OCI-LY7 (cell line): ENCODE results near the gene LRRN2. TPM values are rescaled to one million over a fixed set of nuclear protein-coding genes. Genes with fewer than 3 reads are reported as not detected.

Experiments used
- BruUV-seq: library from RNA; stranded (reverse); fragments of 400-500 nt; replicated peaks from 2 replicates; lab custom pipeline; 2021; lab: Mats Ljungman, UMichigan
- CTCF ChIA-PET: fragments of 300-600 bp; sonication (Branson Sonifier 250); formaldehyde crosslinking; loops from one replicate; lab custom pipeline; 2022; ENCODE audit warnings: antibody characterized with exemption; ENCODE audit not compliant: unreplicated experiment; lab: Charles Lee
- POLR2A ChIA-PET: fragments of 300-600 bp; sonication (Branson Sonifier 250); formaldehyde crosslinking; loops from one replicate; lab custom pipeline; 2022; ENCODE audit warnings: antibody characterized with exemption; lab: Charles Lee
- DNase-seq: peaks from one replicate; pipeline ENCODE4 v3.0.0-alpha.2; 2015; ENCODE audit warnings: low spot score
- H2AFZ ChIP-seq: fragments of 200-600 bp; sonication (generic), shearing (Covaris generic); 2 replicates; pipeline ENCODE4 v1.6.1; 2014; ENCODE audit warnings: mild to moderate bottlenecking, antibody characterized with exemption, low read length, moderate library complexity
- H3K27ac ChIP-seq: fragments of 200-600 bp; sonication (generic); 2 replicates; pipeline ENCODE4 v1.5.1; 2014; ENCODE audit warnings: mixed run types, low read depth, mild to moderate bottlenecking, moderate library complexity, low read length, inconsistent platforms; ENCODE audit not compliant: poor library complexity, severe bottlenecking
- H3K36me3 ChIP-seq: fragments of 200-600 bp; sonication (generic); 2 replicates; pipeline ENCODE4 v1.6.1; 2014; ENCODE audit warnings: mild to moderate bottlenecking, antibody characterized with exemption, low read length, moderate library complexity, mixed read lengths; ENCODE audit not compliant: insufficient read depth
- H3K4me1 ChIP-seq: fragments of 200-600 bp; sonication (generic); 2 replicates; pipeline ENCODE4 v1.5.1; 2014; ENCODE audit warnings: mild to moderate bottlenecking, low read length; ENCODE audit not compliant: insufficient read depth, poor library complexity, severe bottlenecking
- H3K4me2 ChIP-seq: fragments of 200-600 bp; sonication (generic); 2 replicates; pipeline ENCODE4 v1.6.1; 2014; ENCODE audit warnings: mild to moderate bottlenecking, low read length
- H3K4me3 ChIP-seq: fragments of 200-600 bp; sonication (generic); 2 replicates; pipeline ENCODE4 v1.5.1; 2014; ENCODE audit warnings: mild to moderate bottlenecking, low read depth, low read length; ENCODE audit not compliant: poor library complexity, severe bottlenecking
- H3K79me2 ChIP-seq: fragments of 200-600 bp; sonication (generic); 2 replicates; pipeline ENCODE4 v1.6.1; 2016; ENCODE audit warnings: low read depth, mild to moderate bottlenecking, low read length, moderate library complexity, mixed read lengths; ENCODE audit not compliant: insufficient read depth
- H3K9me2 ChIP-seq: fragments of 200-600 bp; sonication (generic); 2 replicates; pipeline ENCODE4 v1.6.1; 2016; ENCODE audit warnings: mild to moderate bottlenecking, low read length, mixed read lengths; ENCODE audit not compliant: insufficient read depth
- H3K9me3 ChIP-seq: fragments of 200-600 bp; sonication (generic); 2 replicates; pipeline ENCODE4 v1.6.1; 2014; ENCODE audit warnings: mild to moderate bottlenecking, mixed run types, low read length, mixed read lengths
- H4K20me1 ChIP-seq: fragments of 200-600 bp; sonication (generic); 2 replicates; pipeline ENCODE4 v1.6.1; 2014; ENCODE audit warnings: mild to moderate bottlenecking, antibody characterized with exemption, low read length, moderate library complexity, mixed read lengths; ENCODE audit not compliant: insufficient read depth
- CTCF ChIP-seq: fragments of 200-600 bp; sonication (generic); conservative IDR thresholded peaks from 2 replicates; pipeline ENCODE4 v1.5.1; 2014; ENCODE audit warnings: mild to moderate bottlenecking, antibody characterized with exemption, low read length, moderate library complexity, mixed read lengths
- EZH2phosphoT487 ChIP-seq: fragments of 200-600 bp; sonication (generic); IDR thresholded peaks from 2 replicates; pipeline ENCODE4 v1.6.1; 2018; ENCODE audit warnings: low read depth, borderline replicate concordance, mild to moderate bottlenecking, mixed run types, antibody characterized with exemption, low read length, moderate library complexity, mixed read lengths
- intact Hi-C: fragments of 100-400 bp; cut with micrococcal nuclease; formaldehyde crosslinking; loops from one replicate; pipeline ENCODE4 v1.10.0; 2022; ENCODE audit not compliant: unreplicated experiment
- total RNA-seq, 2 experiments: library from RNA; depleted of rRNA in 1 of 2; stranded (reverse); fragments of >200 nt in 1 of 2; shearing (Covaris generic) in 1 of 2; gene quantifications; 2 replicates each; pipeline ENCODE4 v1.2.3, GENCODE V29; 2014 to 2022

The LRRN2 gene
- total RNA-seq, 2 experiments from 2014 or later, result not detected

GRCh38 chr1:204706838-204707509 is 21.4 kb upstream of the LRRN2 start:
- H3K4me3 ChIP-seq, result no peak overlapping the region
- POLR2A ChIA-PET, result interaction anchor here (2.1 kb wide), 1 partner anchor 7 kb away, joined by 5 read pairs; no protein-coding TSS in a partner anchor

GRCh38 chr1:204705888-204706837 is 20.6 kb upstream of the LRRN2 start:
- BruUV-seq, result no TSS peak

More at GRCh38 chr1:204706838-204707509, 21.4 kb upstream of the LRRN2 start:
- no peak overlapping the region for H3K27ac ChIP-seq
- H3K9me2 ChIP-seq, result no peaks in the 10 kb centered on the region
- no peaks in the 10 kb centered on the region for H3K9me3 ChIP-seq
- no peaks in the 10 kb centered on the region for H3K36me3 ChIP-seq
- H4K20me1 ChIP-seq, result no peaks in the 10 kb centered on the region
- H2AFZ ChIP-seq, result no peak overlapping the region
- no peak overlapping the region for H3K4me2 ChIP-seq
- CTCF ChIA-PET, result interaction anchor here (0.6 kb wide), 2 partner anchors 200 to 510 kb away, joined by 4 to 6 read pairs; partner anchors contain the start of gene KISS1
- TF ChIP-seq CTCF, result no peak
- no peak for TF ChIP-seq EZH2phosphoT487
- DNase-seq, result no peak
- peaks cover 39% of the 10 kb centered on the region for H3K4me1 ChIP-seq
- intact Hi-C loops, result no loop called here
- BruUV-seq, result no TSS peak
- no peaks in the 10 kb centered on the region for H3K79me2 ChIP-seq

More at GRCh38 chr1:204705888-204706837, 20.6 kb upstream of the LRRN2 start:
- Histone ChIP-seq H2AFZ (no peak overlapping the region), H3K4me1 (peaks cover 31% of the 10 kb centered on the region), H3K9me3 (no peaks in the 10 kb centered on the region), H3K4me2 (no peak overlapping the region), H3K79me2 (no peaks in the 10 kb centered on the region), H4K20me1 (no peaks in the 10 kb centered on the region), H3K36me3 (no peaks in the 10 kb centered on the region), H3K9me2 (no peaks in the 10 kb centered on the region), H3K27ac (no peak overlapping the region), H3K4me3 (no peak overlapping the region)
- intact Hi-C loops, result no loop called here
- ChIA-PET POLR2A (interaction anchor here (0.5 to 2.1 kb wide), 4 partner anchors 8 to 155 kb away, joined by 3 to 5 read pairs (median 4); no protein-coding TSS in a partner anchor), CTCF (no interaction called here)
- no peak for DNase-seq
- no peak for TF ChIP-seq CTCF
- TF ChIP-seq EZH2phosphoT487, result no peak
